ENCODE measurements around the gene DDX1. TPM values are rescaled to one million over a fixed set of nuclear protein-coding genes. Genes with fewer than 3 reads are reported as not detected.

The DDX1 gene
- polyA plus RNA-seq, 3 donors, result 14.1 to 35.4 (median 30.1) TPM

DNA sequence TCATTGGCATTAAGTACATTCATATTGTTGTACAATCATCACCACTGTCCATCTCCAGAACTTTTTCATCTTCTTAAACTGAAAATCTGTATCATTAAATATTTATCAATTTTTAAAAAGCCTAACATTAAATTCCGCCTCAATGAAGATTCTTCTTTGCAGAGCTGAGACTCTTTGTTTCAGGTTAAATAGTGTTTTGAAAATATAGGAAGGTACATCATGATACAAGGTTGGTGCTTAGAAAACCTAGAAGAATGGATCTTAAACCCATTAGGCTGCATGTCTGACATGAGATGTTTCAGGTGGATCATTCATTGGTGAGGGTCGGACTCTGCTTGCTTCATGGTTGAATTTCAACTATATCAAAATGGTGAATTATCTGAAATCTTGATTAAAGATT is 30.5 kb downstream of the DDX1 start:
- H3K36me3 Mint-ChIP-seq, result peaks cover 65 to 76% of the 10 kb centered on the region in 2 donors
- Histone ChIP-seq H3K9me3 (replicated peaks in 1 of 2; ENCODE audit: control insufficient read depth in 1 of 2, insufficient read depth in 1 of 2, low read length in 2 of 2) (no peaks in the 10 kb centered on the region), H3K4me1 (ENCODE audit: control insufficient read depth in 1 of 2, insufficient read depth in 2 of 2, low read length in 2 of 2) (no peaks in the 10 kb centered on the region), H3K9ac (ENCODE audit: insufficient read depth, low read length, poor library complexity, severe bottlenecking) (no peak overlapping the region), H4K20me1 (ENCODE audit: insufficient read depth, low read length) (no peaks in the 10 kb centered on the region), H3K4me2 (replicated peaks; ENCODE audit: extremely low read depth, low read length, poor library complexity, severe bottlenecking) (no peak overlapping the region), H3K4me3 (replicated peaks in 1 of 3; ENCODE audit: low read depth in 2 of 3, low read length in 3 of 3) (no peak overlapping the region), H3K79me2 (ENCODE audit: insufficient read depth, low read length) (no peaks in the 10 kb centered on the region), H3K36me3 (replicated peaks in 1 of 2; ENCODE audit: control insufficient read depth in 1 of 2, insufficient read depth in 2 of 2, low read length in 2 of 2) (peaks cover 90 to 98% of the 10 kb centered on the region in 2 donors), H3K27ac (ENCODE audit: low read depth in 1 of 2, low read length in 2 of 2) (no peak overlapping the region), H3K27me3 (ENCODE audit: control insufficient read depth in 2 of 2, insufficient read depth in 2 of 2, low read length in 2 of 2) (no peaks in the 10 kb centered on the region), H2AFZ (ENCODE audit: insufficient read depth, low read depth, low read length, poor library complexity, severe bottlenecking) (no peak overlapping the region)
- WGBS (ENCODE audit: insufficient coverage), result no CpG with 5 or more reads among the region's 2 CpGs
- TF ChIP-seq, protein P1, sequence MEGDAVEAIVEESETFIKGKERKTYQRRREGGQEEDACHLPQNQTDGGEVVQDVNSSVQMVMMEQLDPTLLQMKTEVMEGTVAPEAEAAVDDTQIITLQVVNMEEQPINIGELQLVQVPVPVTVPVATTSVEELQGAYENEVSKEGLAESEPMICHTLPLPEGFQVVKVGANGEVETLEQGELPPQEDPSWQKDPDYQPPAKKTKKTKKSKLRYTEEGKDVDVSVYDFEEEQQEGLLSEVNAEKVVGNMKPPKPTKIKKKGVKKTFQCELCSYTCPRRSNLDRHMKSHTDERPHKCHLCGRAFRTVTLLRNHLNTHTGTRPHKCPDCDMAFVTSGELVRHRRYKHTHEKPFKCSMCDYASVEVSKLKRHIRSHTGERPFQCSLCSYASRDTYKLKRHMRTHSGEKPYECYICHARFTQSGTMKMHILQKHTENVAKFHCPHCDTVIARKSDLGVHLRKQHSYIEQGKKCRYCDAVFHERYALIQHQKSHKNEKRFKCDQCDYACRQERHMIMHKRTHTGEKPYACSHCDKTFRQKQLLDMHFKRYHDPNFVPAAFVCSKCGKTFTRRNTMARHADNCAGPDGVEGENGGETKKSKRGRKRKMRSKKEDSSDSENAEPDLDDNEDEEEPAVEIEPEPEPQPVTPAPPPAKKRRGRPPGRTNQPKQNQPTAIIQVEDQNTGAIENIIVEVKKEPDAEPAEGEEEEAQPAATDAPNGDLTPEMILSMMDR (IDR thresholded peaks at IDR 0.05), result no peak
- no peak overlapping the region for H3K4me3 Mint-ChIP-seq
- H3K27ac Mint-ChIP-seq, result no peak overlapping the region
- DNase-seq, result no peak
- H3K9me3 Mint-ChIP-seq, result no peaks in the 10 kb centered on the region
- intact Hi-C loops (cut with micrococcal nuclease), result no loop called here
- no peaks in the 10 kb centered on the region for H3K27me3 Mint-ChIP-seq (ENCODE audit: low read depth in 3 of 3)
- H3K4me1 Mint-ChIP-seq, result no peaks in the 10 kb centered on the region

DNA sequence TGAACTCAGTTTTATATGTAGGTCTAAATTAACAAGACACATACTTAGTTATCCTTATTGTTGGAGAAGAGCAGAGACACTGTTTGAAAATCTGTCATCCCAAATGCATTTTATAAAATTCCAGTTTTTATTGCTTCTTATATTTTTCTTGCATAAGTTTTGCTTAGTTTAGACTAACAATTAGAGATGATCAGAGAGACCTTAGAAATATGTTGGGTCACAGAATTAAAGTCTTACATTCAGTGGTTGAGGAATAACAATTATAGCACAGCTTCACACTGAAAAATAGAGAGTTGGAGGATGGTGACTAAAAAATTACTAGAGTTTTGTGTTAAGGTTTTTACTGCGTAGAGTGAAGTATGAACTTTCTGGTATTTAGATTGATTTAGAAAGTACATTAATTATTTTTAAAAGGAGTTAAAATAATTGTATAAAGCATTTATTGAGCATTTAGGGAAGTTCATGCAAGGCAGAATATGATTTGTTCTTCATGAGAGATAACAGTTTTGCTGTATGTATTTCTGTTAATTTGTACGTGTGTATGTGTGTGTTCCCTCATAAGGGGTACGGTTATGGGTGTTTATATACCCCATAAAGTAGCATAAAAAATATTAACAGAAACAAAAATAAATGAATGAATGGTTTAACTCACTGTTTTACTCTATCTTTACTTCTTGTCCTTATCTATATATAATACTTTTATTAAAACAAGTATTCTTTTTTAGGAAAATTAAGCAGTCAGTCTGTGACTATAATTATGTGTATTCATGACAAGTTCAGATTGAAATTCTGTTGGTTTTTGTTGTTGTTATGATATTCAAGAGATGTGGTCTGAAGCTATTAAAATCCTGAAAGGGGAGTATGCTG is 31.2 kb downstream of the DDX1 start:
- Histone ChIP-seq H3K9me3 (replicated peaks in 1 of 2; ENCODE audit: control insufficient read depth in 1 of 2, insufficient read depth in 1 of 2, low read length in 2 of 2) (no peaks in the 10 kb centered on the region), H3K36me3 (replicated peaks in 1 of 2; ENCODE audit: control insufficient read depth in 1 of 2, insufficient read depth in 2 of 2, low read length in 2 of 2) (peaks cover 91 to 98% of the 10 kb centered on the region in 2 donors), H3K4me2 (replicated peaks; ENCODE audit: extremely low read depth, low read length, poor library complexity, severe bottlenecking) (no peak overlapping the region), H3K4me1 (ENCODE audit: control insufficient read depth in 1 of 2, insufficient read depth in 2 of 2, low read length in 2 of 2) (no peaks in the 10 kb centered on the region), H3K4me3 (replicated peaks in 1 of 3; ENCODE audit: low read depth in 2 of 3, low read length in 3 of 3) (no peak overlapping the region), H3K27me3 (ENCODE audit: control insufficient read depth in 2 of 2, insufficient read depth in 2 of 2, low read length in 2 of 2) (no peaks in the 10 kb centered on the region), H3K79me2 (ENCODE audit: insufficient read depth, low read length) (no peaks in the 10 kb centered on the region), H2AFZ (ENCODE audit: insufficient read depth, low read depth, low read length, poor library complexity, severe bottlenecking) (no peak overlapping the region), H3K27ac (ENCODE audit: low read depth in 1 of 2, low read length in 2 of 2) (no peak overlapping the region), H3K9ac (ENCODE audit: insufficient read depth, low read length, poor library complexity, severe bottlenecking) (no peak overlapping the region), H4K20me1 (ENCODE audit: insufficient read depth, low read length) (no peaks in the 10 kb centered on the region)
- H3K27me3 Mint-ChIP-seq (ENCODE audit: low read depth in 3 of 3), result no peaks in the 10 kb centered on the region
- TF ChIP-seq, protein P1 (IDR thresholded peaks at IDR 0.05), result no peak
- no CpG with 5 or more reads among the region's 3 CpGs for WGBS (ENCODE audit: insufficient coverage)
- H3K9me3 Mint-ChIP-seq, result no peaks in the 10 kb centered on the region
- no peak overlapping the region for H3K4me3 Mint-ChIP-seq
- H3K36me3 Mint-ChIP-seq, result peaks cover 70 to 83% of the 10 kb centered on the region in 2 donors
- no peak overlapping the region for H3K27ac Mint-ChIP-seq
- H3K4me1 Mint-ChIP-seq, result no peaks in the 10 kb centered on the region
- no peak for DNase-seq
- intact Hi-C loops (cut with micrococcal nuclease), result no loop called here
